WERI-Rb-1 (cell line): ENCODE data around the gene BRD8.

Source experiments
- DNase-seq: peaks from one replicate; pipeline ENCODE4 v3.0.0-alpha.2; 2020
- H3K27ac ChIP-seq: fragments of 250-450 bp; sonication (Bioruptor Pico); 2 replicates; pipeline ENCODE4 v1.5.1; 2020; ENCODE audit warnings: mild to moderate bottlenecking, moderate library complexity
- H3K27me3 ChIP-seq: fragments of 250-450 bp; sonication (Bioruptor Pico); 2 replicates; pipeline ENCODE4 v1.5.1; 2021; ENCODE audit warnings: mild to moderate bottlenecking, low read depth, moderate library complexity; ENCODE audit not compliant: insufficient read depth, severe bottlenecking
- H3K36me3 ChIP-seq: fragments of 250-450 bp; sonication (Bioruptor Pico); 2 replicates; pipeline ENCODE4 v1.5.1; 2020; ENCODE audit warnings: mild to moderate bottlenecking, moderate library complexity
- H3K4me3 ChIP-seq: 2 replicates; pipeline ENCODE4 v1.5.1; 2011; ENCODE audit warnings: low read depth, mild to moderate bottlenecking, control low read depth, low read length
- H3K9me3 ChIP-seq: fragments of 250-450 bp; sonication (Bioruptor Pico); 2 replicates; pipeline ENCODE4 v1.5.1; 2021; ENCODE audit warnings: mild to moderate bottlenecking, moderate library complexity; ENCODE audit not compliant: severe bottlenecking
- CTCF ChIP-seq: IDR thresholded peaks from 2 replicates; pipeline ENCODE4 v1.5.1; 2011; ENCODE audit warnings: low read depth, mild to moderate bottlenecking, control low read depth, inconsistent platforms, low read length

The BRD8 gene

GRCh38 chr5:138105709-138106108 lies 72.7 kb downstream of the BRD8 start:
- no peak overlapping the region for H3K4me3 ChIP-seq
- H3K36me3 ChIP-seq = no peaks in the 10 kb centered on the region
- no peak for TF ChIP-seq CTCF
- no peak for DNase-seq
- no peaks in the 10 kb centered on the region for H3K27me3 ChIP-seq
- no peaks in the 10 kb centered on the region for H3K9me3 ChIP-seq
- no peak overlapping the region for H3K27ac ChIP-seq

GRCh38 chr5:138103319-138103637 lies 75.2 kb downstream of the BRD8 start:
- Histone ChIP-seq H3K36me3 (no peaks in the 10 kb centered on the region), H3K27me3 (no peaks in the 10 kb centered on the region), H3K4me3 (no peak overlapping the region), H3K27ac (no peak overlapping the region), H3K9me3 (no peaks in the 10 kb centered on the region)
- no peak for TF ChIP-seq CTCF
- DNase-seq = no peak

- no peak for DNase-seq
- Histone ChIP-seq H3K27ac (no peak overlapping the region), H3K4me3 (no peak overlapping the region), H3K9me3 (no peaks in the 10 kb centered on the region), H3K36me3 (no peaks in the 10 kb centered on the region), H3K27me3 (no peaks in the 10 kb centered on the region)
- TF ChIP-seq CTCF = no peak
Observed at GRCh38 chr5:138102454-138103318, 75.7 kb downstream of the BRD8 start.

DNA sequence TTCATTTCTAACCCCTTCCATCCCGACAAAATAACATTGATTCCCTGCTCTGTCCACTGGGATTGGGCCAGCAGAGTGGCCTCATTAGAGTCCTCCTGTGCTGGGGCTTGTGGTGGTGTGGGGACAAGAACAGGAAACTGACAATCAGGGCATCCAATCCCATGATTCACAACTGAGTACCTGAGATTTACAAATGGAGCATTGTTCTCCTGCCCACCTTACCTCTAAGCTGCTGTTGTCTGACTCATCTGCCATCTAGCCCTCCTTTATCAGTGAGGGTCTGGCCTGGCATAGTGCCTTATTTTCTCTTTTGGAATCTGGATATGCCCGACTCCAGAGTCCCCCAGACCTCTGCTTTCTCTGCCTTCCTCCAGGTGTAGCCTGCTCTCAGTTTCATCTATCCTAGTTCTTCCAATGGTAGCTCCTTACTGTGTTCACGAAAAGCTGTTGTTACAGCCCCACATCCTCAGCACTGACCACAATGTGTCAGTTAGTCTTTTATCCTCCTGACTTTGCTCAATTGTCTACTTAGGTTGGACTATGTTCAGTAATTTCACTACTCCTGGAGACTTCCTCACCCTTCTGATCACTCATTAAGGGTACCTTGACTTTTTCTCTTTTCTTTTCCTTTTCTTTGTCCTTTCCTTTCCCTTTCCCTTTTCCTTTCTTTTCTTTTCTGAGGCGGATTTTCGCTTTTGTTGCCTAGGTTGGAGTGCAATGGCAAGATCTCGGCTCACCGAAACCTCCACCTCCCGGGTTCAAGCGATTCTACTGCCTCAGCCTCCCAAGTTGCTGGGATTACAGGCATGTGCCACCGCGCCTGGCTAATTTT lies 81.2 kb downstream of the BRD8 start:
- no peak overlapping the region for H3K27ac ChIP-seq
- H3K36me3 ChIP-seq = no peaks in the 10 kb centered on the region
- H3K9me3 ChIP-seq = no peaks in the 10 kb centered on the region

GRCh38 chr5:138096363-138096762 lies 82.1 kb downstream of the BRD8 start:
- Histone ChIP-seq H3K9me3 (no peaks in the 10 kb centered on the region), H3K27me3 (no peaks in the 10 kb centered on the region), H3K4me3 (no peak overlapping the region), H3K36me3 (no peaks in the 10 kb centered on the region), H3K27ac (no peak overlapping the region)
- TF ChIP-seq CTCF = no peak
- no peak for DNase-seq

More for the DNA sequence above, 81.2 kb downstream of the BRD8 start:
- no peak for DNase-seq
- no peak for TF ChIP-seq CTCF
- no peak overlapping the region for H3K4me3 ChIP-seq
- no peaks in the 10 kb centered on the region for H3K27me3 ChIP-seq
